Stimulated activated CD4-positive, alpha-beta T cell treated with anti-CD3 and anti-CD28 coated beads, Interleukin-1b, Interleukin-23, amount 100 ng/mL, for 4 hours (primary cell): Measurements from ENCODE around the gene MAGEF1.

ENCODE experiments used
- DNase-seq, 2 donors: peaks; one replicate each; pipeline ENCODE4 v3.0.0-alpha.2; 2020; ENCODE audit warnings: low read depth in 2 of 2

MAGEF1 gene

GRCh38 chr3:184711493-184712247, at the start of gene MAGEF1:
TSS of gene MAGEF1 (minus strand) at chr3:184712064. CDS start at chr3:184711821, 243 bp downstream.
- peak; percentile 29 to 73 for DNase-seq

DNA sequence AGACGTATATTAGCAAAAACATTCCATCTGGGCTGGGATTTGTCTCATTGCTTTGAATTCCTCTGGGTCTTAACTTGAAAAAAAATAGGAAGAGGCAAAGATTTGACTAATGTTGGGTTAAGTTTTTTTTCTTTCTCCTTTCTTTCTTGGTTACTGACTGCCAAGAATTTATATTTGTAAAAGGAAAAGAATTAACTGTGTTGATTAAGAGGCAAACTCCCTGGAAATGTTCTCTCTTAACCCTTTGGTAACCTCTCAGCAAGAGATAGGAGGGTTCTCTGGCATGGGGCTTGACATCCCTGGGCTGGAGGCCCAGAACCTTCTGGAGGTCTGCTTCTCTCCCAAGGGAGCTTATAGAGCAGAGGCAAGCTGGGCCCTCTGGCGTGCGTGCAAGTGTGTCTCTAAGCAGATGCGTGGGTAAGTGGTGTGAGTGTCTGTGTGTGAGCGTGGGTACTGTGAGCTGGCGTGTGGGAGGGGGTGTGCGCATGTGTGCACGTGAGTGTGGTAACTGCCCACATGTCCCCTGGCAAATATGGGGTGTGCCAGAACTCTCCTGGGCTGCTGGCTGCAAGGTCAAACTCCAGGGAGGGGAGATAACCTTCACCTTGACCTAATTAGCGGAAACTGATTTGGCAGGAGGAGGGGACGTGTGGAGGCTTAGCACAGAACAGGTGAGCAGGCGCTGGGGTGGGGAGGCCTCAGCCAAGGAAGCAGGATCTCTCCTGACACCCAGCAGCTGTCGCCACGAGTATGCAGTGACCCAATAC, 49.4 kb upstream of the MAGEF1 start:
- DNase-seq: no peak

- no peak for DNase-seq
Observed at GRCh38 chr3:184760337-184761074, 48.6 kb upstream of the MAGEF1 start.

- no peak for DNase-seq
Observed at GRCh38 chr3:184759666-184760200, 47.9 kb upstream of the MAGEF1 start.

GRCh38 chr3:184758056-184758455, 46.2 kb upstream of the MAGEF1 start:
- no peak for DNase-seq

- no peak for DNase-seq
Observed at GRCh38 chr3:184757022-184757651, 45.3 kb upstream of the MAGEF1 start.

- no peak for DNase-seq
Observed at GRCh38 chr3:184756151-184757021, 44.5 kb upstream of the MAGEF1 start.

DNA sequence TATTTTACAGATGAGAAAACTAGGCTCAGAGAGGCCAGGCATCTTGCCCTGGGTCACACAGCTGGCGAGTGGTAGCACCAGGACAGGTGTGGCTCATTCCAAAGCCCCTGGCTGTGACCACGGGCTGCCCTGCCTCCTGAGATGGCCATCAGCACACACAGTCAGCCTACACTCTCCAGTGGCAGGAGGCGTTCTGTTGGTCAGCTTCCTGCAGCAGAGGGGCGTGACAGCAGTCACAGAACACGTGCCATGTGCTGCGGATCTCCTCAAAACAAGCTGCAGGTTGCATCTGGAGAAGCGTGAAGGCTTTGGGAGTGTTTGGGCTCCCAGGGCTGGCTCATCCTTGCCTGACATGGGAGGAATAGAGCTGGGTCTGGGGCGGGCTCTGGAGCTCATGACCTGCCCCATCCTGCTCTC, 43.5 kb upstream of the MAGEF1 start:
- DNase-seq: no peak

GRCh38 chr3:184752361-184752760, 40.5 kb upstream of the MAGEF1 start:
- DNase-seq: no peak

GRCh38 chr3:184751204-184752040, 39.6 kb upstream of the MAGEF1 start:
- no peak for DNase-seq

DNA sequence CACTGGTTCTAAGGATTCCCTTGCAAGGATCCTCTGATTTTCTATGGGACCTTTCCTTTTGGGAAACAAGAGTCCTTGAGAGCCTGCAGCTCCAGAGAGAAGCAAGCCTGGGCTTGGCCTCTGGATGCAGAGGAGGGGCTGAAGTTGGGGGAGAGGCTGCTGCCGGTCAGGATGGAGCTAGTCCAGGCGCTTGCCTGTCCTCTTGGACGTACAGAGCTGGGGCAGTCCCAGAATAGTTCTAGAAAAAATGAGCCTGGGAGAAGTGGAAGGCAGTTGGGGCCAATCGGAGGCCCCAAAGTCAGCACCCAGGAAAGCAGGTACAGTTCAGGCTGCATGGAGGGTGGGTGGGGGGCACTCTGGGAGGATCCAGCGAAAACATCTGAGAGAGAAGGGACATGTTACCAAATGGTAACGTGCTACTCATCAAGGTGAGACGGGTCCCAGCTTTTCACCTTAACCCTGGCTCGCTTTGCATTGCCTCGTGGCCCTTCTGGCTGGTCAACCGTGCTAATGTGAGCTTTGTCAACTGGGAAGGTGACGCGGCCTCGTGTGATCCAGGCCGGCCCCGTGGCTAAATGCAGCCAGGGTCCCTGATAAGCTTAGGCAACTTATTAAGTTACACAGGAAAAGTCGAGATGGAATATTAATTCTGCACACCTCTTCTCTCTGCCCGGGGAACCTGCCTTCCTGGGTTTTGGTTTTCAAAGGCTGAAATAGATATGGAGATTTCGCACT, 38.7 kb upstream of the MAGEF1 start:
- DNase-seq: no peak

DNA sequence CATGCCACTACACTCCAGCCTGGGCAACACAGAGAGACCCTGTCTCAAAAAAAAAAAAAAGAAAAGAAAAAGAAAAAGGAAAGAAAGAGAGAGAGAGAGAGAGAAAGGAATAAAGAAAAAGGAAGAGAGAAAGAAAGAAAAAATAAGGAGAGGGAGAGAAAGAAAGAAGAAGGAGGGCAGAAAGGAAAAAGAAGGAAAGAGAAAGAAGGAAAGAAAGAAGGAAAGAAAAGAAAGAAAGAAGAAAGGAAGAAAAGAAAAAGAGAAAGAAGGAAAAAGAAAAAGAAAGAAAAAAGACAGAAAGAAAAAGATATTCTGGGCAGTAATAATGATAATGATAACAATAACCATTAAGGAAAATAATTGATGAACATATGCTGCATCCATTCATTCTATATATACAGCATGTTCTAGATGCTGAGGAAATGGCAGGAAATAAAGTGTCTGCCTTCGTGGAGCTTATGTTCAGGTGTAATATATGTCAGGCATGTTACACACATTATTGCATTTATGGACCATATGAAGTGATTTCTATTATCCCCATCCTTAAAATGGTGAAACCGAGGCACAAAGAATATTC, 37.4 kb upstream of the MAGEF1 start:
- DNase-seq: no peak

GRCh38 chr3:184748219-184749135, 36.6 kb upstream of the MAGEF1 start:
- DNase-seq: no peak

DNA sequence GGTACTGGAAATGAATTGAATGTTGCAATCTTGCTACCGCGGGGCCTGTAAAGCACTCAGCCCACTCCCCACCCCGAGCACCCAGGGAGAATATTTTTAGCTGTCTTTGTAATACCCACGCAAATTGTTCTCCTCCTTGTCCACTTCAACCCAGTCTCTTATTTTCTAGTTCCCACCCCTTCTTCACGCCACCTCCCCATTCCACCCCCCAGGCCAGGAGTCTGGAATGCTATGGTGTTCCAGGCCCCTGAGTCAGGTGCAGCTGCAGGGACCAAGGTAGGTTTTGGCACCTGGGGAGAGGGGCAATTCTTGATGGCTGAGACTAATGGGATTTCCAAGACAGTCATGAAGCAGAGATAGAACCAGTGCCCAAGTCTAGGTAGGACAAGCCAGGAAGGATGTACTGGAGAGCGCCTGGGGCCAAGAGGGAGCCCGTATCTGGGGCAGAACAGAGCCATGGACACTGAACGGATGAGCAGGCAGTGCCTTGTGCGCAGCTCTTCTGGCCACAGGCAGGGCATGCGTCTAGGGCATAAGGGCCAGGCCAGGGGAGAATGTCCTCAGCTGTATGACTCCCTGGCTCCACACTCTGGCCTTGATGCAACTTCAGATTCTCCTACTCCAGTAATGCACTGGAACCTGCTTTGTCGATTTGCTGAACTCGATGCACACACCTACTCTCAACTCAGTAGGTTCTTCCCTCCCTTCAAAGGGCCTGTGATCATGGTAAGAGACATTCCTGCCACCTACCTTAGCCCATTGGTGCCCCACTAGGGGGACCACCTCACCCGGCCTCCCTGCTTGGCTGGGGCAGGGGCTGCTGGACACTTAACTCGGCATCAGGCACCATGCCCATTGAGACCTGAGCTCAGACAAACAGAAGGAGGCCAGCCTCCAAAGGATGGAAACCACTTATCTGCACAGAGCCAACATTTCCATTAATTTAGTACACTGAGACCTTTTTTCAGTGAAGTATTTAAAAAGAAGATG, 34.6 kb upstream of the MAGEF1 start:
- no peak for DNase-seq

- DNase-seq: no peak
Observed at GRCh38 chr3:184745526-184745925, 33.7 kb upstream of the MAGEF1 start.

DNA sequence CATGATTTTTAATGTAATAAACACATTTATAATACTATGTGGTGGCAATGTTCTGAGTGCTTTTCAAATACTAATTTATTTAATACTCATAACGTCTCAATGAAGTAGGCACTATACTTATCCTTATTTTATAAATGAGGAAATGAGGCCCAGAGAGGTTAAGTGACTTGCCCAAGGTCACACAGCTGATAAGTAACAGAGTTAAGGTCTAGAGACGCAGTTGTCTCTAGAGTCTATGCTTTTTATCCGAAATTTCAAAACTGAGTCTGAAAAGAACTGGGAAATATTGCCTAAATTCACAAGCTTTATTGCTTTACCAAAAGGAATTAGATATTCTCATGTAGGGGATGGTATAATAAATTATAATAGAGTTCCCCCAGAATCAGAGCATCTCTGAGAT, 31.4 kb upstream of the MAGEF1 start:
- no peak for DNase-seq
